Activated CD8-positive, alpha-beta memory T cell treated with anti-CD3 and anti-CD28 coated beads for 36 hours (primary cell): ENCODE data around the gene RFC5. TPM values are rescaled to one million over a fixed set of nuclear protein-coding genes. Genes with fewer than 3 reads are reported as not detected.
"Not testable (repeated sequence)": the region's sequence is repeated elsewhere in the genome, so short reads cannot be mapped to it uniquely, and the experiment has no call there.

Experiments
- CTCF ChIA-PET: fragments of 350-600 bp; sonication (Branson Sonifier 250); formaldehyde crosslinking; loops from one replicate; lab custom pipeline; 2021; ENCODE audit warnings: antibody characterized with exemption; lab: Charles Lee
- POLR2A ChIA-PET: fragments of 350-600 bp; sonication (Branson Sonifier 250); formaldehyde crosslinking; loops from one replicate; lab custom pipeline; 2021; ENCODE audit warnings: antibody characterized with exemption; lab: Charles Lee
- total RNA-seq, 2 experiments: library from RNA; stranded (reverse); gene quantifications; one replicate each; pipeline ENCODE4 v1.2.3, GENCODE V29; 2021

The RFC5 gene
- total RNA-seq, 2 experiments from 2014 or later: 67.4 to 70.1 TPM

DNA sequence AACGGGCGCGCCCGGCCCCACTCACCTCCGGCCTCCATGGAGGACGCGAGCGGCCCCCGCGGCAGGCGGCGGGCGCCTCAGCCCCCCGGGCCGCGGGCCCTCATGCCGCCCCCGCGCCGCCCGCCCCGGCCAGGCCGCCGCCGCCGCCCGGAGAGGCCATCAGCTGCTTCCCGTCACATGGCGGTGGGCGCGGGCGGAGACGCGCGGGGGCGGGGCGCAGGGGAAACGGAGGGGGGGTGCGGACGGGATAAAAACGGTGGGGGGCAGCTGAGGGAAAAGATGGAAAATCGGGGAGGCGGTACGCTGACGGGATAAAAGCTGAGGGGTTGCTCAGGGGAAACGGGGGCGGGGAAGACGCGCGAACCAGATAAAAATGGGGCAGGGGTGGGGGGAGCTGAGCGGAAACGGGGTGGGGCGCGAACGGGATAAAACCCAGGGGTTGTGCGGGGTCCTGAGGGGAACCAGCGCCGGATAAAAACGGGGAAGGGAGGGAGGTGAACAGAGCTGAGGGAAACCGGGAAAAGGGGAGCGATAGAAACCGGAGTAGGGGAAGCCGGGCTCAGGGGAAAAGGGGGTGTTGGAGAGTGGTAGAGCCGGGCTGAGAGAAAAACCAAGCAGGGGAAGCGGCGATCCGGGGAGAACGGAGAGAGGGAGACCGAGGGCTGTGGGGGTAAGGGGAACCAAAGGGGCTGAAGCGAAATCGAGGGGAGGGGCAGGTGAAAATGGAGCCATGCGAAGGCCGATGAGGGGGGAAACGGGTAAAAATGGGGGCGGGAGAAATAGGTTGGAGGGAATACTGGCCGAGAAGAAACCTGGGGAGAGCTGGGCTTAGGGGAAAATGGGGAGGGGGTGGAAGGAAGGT is 44.7 kb downstream of the RFC5 start, which contains the start of gene WSB2:
WSB2 (minus strand) TSS at position 169 of the 862 bp plus-strand sequence; CDS start at position 38, 131 bp downstream.
- POLR2A ChIA-PET: interaction anchor here (0.6 to 2.5 kb wide), 8 partner anchors 10 to 285 kb away, joined by 3 to 14 read pairs (median 6); partner anchors contain the start of genes PEBP1, RFC5 and VSIG10
- CTCF ChIA-PET: interaction anchor here (0.9 to 1.5 kb wide), 5 partner anchors 9 to 316 kb away, joined by 3 to 4 read pairs (median 3); partner anchors contain the start of gene PEBP1

DNA sequence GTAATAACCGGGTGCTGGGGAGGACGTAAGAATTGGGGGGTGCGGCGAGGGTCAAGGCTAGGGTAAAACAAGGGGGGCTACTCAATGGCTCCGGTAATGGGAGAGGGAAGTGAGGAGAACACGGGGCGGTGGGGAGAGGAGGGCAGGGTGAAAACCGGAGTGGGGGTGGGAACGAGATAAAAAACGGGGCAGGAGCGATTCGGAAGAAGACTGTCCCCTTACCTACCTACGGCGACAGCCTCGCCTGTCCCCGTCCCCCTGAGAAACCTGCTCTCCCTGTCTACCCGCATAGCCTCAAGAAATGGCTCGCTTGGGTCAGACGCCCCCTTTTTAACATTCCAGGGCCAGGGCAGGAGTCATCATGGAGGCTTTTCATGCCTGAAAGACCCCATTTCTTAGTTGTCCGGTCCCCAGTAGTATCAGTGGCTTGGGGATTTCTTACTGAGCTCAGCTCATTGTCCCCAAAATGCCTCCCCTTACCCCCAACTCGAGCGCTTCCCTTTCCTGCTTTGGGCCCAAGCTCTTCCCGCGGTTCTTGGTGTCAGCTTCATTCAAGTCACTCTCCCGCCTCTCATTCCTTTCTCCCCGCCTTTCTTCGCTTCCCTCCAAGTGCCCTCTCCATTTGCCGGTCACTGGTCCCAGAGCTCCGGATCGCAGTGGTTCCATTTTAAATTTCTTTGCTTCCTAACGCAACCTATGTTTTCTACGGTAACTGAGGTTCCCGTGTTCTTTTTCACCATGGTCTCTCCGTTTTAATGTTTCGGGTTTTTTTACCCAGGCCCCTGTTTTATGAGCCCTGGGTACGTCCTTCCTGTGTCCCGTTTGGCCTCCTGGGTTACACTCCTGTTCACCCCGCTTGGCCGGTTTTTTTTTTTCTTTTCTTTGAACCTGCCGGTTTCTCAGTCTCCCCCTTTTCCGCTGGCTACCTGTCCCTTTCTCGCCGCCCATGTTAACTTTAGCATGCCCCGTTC is 45.7 kb downstream of the RFC5 start:
- POLR2A ChIA-PET: interaction anchor here (0.5 to 2.5 kb wide), 8 partner anchors 14 to 284 kb away, joined by 3 to 14 read pairs (median 6); partner anchors contain the start of genes PEBP1, RFC5 and VSIG10

DNA sequence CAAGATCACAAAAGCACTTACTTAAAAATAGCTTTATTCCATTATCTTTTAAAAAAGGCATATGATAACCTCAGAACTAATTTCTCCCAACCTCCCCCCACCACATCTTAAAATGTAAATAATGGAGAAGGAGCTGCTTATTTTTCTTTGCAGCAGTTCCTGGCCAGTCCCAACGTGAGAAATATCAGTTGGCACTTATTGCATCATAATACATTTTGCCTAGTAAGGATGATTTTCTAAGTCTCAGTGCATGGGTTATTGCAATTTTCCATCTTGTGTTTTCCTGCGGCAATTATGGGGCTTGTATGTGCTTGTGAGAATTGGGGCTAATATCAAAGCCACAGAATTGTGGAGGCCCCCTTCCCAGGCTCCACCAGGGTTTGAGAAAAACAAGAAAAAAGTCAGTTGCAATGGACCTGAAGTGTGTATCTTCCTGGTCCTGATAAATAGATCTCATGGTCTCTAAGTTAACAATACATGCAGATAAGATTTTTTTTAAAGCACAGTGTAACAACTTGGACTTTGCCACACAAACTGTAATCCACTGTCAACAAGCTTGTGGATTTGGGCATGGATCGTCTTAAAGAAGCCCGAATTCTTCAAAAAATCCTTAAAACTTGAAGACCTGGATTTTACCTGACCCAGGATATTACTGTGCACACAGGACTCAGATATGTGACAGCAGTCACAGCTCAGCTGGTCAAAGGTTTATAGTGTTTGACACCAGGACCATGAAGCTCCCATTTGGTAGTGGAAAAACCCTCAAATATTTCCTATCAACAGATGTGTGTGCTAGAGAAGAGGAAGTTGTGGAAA is 47.3 kb downstream of the RFC5 start:
- ChIA-PET CTCF (interaction anchor here (0.7 to 1.9 kb wide), 6 partner anchors 11 to 871 kb away, joined by 3 to 6 read pairs (median 5); no protein-coding TSS in a partner anchor), POLR2A (interaction anchor here (0.6 to 2.1 kb wide), 7 partner anchors 8 to 691 kb away, joined by 3 to 8 read pairs (median 4); no protein-coding TSS in a partner anchor)

More for the DNA sequence above, 45.7 kb downstream of the RFC5 start:
- CTCF ChIA-PET: interaction anchor here (0.9 to 1.5 kb wide), 5 partner anchors 10 to 316 kb away, joined by 3 to 4 read pairs (median 3); partner anchors contain the start of gene PEBP1

DNA sequence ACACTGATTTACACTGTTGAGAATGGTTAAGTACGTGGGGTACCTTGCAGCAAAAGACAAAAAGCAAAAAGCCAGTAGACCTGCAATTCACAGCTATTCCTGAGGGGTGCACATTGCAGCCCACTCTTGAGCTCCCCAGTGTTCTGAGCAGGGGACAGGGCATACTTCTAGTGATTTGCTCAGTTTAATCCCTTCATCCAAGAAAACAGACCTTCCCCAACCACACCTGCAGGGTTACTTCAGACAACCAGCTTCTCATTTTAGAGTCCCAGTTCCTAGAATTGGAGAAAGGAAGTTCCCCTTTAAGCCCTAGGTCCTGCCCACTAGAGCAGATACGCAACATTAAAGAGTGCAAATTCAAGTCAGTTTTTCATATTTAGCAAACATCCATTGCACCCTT is 48.1 kb downstream of the RFC5 start:
- ChIA-PET CTCF (interaction anchor here (0.7 to 1.9 kb wide), 4 partner anchors 11 to 872 kb away, joined by 3 to 6 read pairs (median 4); no protein-coding TSS in a partner anchor), POLR2A (interaction anchor here (0.7 to 2.1 kb wide), 4 partner anchors 13 to 74 kb away, joined by 3 to 8 read pairs (median 6); no protein-coding TSS in a partner anchor)

DNA sequence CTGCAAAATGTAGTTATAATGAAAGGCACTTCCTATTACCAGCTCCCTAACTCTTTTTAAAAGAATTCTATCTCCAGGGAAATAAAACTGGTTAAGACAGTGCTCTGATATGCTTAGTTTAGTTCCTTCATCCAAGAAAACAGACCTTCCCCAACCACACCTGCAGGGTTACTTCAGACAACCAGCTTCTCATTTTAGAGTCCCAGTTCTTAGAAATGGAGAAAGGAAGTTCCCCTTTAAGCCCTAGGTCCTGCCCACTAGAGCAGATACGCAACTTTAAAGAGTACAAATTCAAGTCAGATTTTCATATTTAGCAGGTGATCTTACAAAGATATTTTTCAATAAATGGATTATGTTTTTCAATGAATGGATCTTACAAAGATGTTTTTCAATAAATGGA is 48.9 kb downstream of the RFC5 start:
- ChIA-PET CTCF (interaction anchor here (1.9 kb wide), 1 partner anchor 21 kb away, joined by 6 read pairs; no protein-coding TSS in a partner anchor), POLR2A (interaction anchor here (0.8 to 2.1 kb wide), 2 partner anchors 14 to 20 kb away, joined by 3 to 6 read pairs; no protein-coding TSS in a partner anchor)

DNA sequence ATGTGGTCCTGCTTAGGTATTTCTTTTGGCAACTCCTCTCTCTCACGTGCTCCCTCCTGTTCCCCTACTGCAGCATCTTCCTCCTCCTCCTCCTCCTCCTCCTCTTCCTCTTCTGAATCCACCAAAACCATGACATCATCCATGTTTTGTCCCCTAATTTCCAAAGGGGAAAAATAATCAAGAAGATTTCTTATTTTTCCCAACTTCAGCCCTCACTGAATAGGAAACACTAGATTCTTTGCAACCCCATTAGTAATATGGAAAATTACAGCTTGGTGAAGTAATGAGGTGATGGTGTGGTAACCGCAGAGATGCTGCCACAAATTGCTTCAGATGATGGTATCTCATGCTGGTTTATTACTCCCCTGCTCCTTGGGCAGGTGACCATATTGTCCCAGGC is 51.9 kb downstream of the RFC5 start:
- CTCF ChIA-PET: interaction anchor here (0.6 to 0.7 kb wide), 3 partner anchors 19 to 1046 kb away, joined by 3 to 5 read pairs (median 3); no protein-coding TSS in a partner anchor
- POLR2A ChIA-PET: interaction anchor here (2.1 kb wide), 1 partner anchor 68 kb away, joined by 9 read pairs; the partner anchor contains the start of gene PEBP1

DNA sequence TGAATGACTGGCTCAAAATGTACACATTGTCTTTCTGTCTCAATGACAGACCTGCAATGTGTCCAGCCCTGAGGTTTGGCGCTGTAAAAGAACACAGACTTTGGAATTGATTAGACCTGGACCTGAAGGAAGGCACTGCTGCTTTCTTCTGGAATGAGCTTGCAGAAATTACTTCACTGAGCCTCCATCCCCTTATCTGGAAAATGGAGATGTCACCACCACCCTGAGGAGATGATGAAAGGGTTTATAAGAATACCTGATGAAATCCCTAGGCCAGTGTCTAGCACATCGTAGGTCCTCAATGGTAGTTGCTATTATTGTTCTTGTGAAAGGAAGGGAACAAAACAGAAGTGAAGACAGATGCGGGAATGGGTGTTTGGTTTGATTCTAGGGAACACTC is 54.1 kb downstream of the RFC5 start:
- ChIA-PET CTCF (interaction anchor here (0.6 kb wide), 2 partner anchors 26 to 87 kb away, joined by 3 read pairs; no protein-coding TSS in a partner anchor), POLR2A (interaction anchor here (0.6 kb wide), 1 partner anchor 1079 kb away, joined by 3 read pairs; no protein-coding TSS in a partner anchor)

DNA sequence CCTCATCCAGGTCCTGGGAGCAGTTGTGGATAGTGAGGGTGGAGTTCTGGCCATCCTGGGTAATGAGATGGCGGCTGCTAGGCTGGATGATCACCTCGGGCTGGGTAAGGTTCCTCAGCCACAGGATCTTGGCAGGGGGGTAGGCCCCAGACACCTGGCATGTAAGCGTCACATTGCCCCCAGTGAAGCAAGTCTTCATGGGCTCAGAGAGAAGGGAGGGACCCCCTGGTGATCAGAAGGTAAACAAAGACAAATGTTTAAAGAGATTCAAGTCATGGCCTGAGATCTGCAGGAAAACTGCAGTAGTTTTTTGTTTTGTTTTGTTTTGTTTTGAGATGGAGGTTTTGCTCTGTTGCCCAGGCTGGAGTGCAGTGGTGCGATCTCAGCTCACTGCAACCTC is 57.3 kb downstream of the RFC5 start:
- CTCF ChIA-PET: no interaction called here
- POLR2A ChIA-PET: no interaction called here

DNA sequence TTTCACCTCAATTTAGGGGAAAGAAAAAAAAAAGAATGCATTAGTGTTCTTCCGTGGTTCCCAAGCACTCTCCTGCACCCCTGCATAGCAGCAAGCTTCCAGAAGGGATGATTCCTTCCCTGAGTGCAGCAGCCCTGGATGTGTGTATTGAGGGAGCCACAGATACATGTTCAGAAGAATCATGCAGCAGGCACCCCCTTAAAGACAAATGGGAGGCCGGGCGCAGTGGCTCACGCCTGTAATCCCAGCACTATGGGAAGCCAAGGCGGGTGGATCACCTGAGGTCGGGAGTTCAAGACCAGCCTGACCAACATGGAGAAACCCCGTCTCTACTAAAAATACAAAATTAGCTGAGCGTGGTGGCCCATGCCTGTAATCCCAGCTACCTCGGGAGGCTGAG is 65.0 kb downstream of the RFC5 start:
- POLR2A ChIA-PET, CTCF ChIA-PET: not testable (repeated sequence)

Other genes with a start within 250 kb of the RFC5 start
- under 1 TPM in 1 of 2 experiments, not detected in 1; 0.02 TPM for gene KSR2, start 47.7 kb upstream of the RFC5 start, total RNA-seq
- gene WSB2, start 44.5 kb downstream of the RFC5 start, total RNA-seq: 10 to 100 TPM; 72.4 to 74.6 TPM
- gene VSIG10, start 87.3 kb downstream of the RFC5 start, total RNA-seq: 1 to 10 TPM; 7.7 to 8.0 TPM
- 100 to 1,000 TPM; 143 to 149 TPM for gene PEBP1, start 119.4 kb downstream of the RFC5 start, total RNA-seq